Rectal smooth muscle tissue (tissue), 1 donor: ENCODE data around the gene NOTO.
"Not testable (repeated sequence)": the region's sequence is repeated elsewhere in the genome, so short reads cannot be mapped to it uniquely, and the experiment has no call there.

Experiments used
- H3K27ac ChIP-seq: one replicate; pipeline ENCODE4 v1.7.0; 2013; ENCODE audit warnings: low read depth, low read length, inconsistent platforms
- H3K27me3 ChIP-seq: one replicate; pipeline ENCODE4 v1.7.0; 2013; ENCODE audit warnings: low read length; ENCODE audit not compliant: control insufficient read depth, insufficient read depth
- H3K36me3 ChIP-seq: one replicate; pipeline ENCODE4 v1.7.0; 2013; ENCODE audit warnings: low read length; ENCODE audit not compliant: control insufficient read depth, insufficient read depth
- H3K4me1 ChIP-seq: one replicate; pipeline ENCODE4 v1.7.0; 2013; ENCODE audit warnings: low read length; ENCODE audit not compliant: control insufficient read depth, insufficient read depth
- H3K4me3 ChIP-seq: one replicate; pipeline ENCODE4 v1.7.0; 2013; ENCODE audit warnings: low read length
- H3K9ac ChIP-seq: one replicate; pipeline ENCODE4 v1.7.0; 2013; ENCODE audit warnings: low read length

Gene NOTO, protein sequence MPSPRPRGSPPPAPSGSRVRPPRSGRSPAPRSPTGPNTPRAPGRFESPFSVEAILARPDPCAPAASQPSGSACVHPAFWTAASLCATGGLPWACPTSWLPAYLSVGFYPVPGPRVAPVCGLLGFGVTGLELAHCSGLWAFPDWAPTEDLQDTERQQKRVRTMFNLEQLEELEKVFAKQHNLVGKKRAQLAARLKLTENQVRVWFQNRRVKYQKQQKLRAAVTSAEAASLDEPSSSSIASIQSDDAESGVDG

GRCh38 chr2:73202156-73203054 is at the start of gene NOTO:
Gene NOTO, plus strand, starts transcription at chr2:73202574. Its CDS starts 93 bp downstream, at chr2:73202667.
- peaks cover 14% of the 10 kb centered on the region for H3K27me3 ChIP-seq
- H3K9ac ChIP-seq = no peak within 1 kb of the TSS
- H3K4me1 ChIP-seq = no peaks in the 10 kb centered on the region
- no peaks in the 10 kb centered on the region for H3K36me3 ChIP-seq
- H3K27ac ChIP-seq = no peak within 1 kb of the TSS
- H3K4me3 ChIP-seq = no peak within 1 kb of the TSS

DNA sequence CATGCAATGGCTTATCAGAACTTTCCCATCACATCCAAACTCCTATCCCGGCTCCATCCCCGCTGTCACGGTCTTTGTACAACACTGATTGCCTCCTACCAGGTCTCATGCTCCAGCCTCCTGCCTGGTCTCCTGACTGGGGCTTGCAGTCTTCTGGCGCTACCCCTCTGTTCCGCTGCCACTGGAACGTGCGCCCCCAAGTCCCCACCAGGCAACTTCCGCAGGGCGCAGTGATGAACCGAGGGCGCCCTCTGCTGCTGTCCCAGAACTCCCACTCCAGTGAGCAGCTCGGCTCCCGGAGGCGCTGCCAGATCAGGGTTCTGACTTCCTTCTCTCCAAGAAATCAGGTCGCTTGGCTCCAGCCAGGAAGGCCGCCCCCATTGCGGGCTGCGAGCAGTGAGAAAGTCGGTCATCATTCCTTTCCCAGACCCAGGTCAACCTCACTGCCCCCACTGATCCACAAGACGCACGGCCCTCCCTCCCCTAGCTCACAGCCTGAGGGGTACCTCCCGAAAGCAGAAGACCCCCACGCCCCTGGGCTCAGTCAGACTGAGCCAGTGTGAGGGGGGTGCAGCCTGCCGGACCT is 45.7 kb upstream of the NOTO start:
- H3K9ac ChIP-seq = no peak overlapping the region
- peaks cover 3% of the 10 kb centered on the region for H3K27me3 ChIP-seq
- H3K4me1 ChIP-seq = no peaks in the 10 kb centered on the region
- no peaks in the 10 kb centered on the region for H3K36me3 ChIP-seq
- no peak overlapping the region for H3K27ac ChIP-seq
- H3K4me3 ChIP-seq = no peak overlapping the region

DNA sequence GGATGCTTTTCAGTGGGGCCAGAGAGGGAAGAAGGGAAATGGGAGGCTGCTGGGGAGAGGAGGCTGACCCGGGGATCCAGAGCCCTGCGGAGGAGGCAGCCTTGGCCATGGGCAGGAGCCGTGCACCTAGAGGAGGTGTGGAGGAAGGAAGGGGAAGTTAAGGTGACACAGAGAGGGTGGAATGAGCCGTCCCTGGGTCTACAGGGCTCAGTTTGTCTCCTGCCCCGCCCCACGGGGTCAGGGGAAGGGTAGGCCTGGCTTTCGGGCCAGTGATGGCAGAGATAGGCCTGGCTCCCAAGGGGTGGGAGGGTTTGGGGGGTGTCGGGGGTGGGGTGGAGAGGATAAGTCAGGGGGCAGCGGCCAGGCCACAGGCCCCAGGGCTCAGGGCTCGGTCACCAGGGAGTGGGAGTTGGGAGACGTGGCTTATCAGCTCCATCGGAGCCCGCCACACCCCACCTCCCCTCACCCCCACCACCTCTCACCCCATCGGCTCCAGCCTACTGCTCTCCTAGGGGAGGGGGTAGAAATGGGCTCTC is 39.5 kb upstream of the NOTO start:
- Histone ChIP-seq H3K4me1 (no peaks in the 10 kb centered on the region), H3K27me3 (no peaks in the 10 kb centered on the region), H3K27ac (no peak overlapping the region), H3K36me3 (no peaks in the 10 kb centered on the region), H3K4me3 (no peak overlapping the region), H3K9ac (no peak overlapping the region)

GRCh38 chr2:73163483-73164367 is 38.6 kb upstream of the NOTO start:
- no peaks in the 10 kb centered on the region for H3K36me3 ChIP-seq
- H3K27me3 ChIP-seq = no peaks in the 10 kb centered on the region
- H3K4me3 ChIP-seq = no peak overlapping the region
- no peaks in the 10 kb centered on the region for H3K4me1 ChIP-seq
- H3K27ac ChIP-seq = no peak overlapping the region
- H3K9ac ChIP-seq = no peak overlapping the region

DNA sequence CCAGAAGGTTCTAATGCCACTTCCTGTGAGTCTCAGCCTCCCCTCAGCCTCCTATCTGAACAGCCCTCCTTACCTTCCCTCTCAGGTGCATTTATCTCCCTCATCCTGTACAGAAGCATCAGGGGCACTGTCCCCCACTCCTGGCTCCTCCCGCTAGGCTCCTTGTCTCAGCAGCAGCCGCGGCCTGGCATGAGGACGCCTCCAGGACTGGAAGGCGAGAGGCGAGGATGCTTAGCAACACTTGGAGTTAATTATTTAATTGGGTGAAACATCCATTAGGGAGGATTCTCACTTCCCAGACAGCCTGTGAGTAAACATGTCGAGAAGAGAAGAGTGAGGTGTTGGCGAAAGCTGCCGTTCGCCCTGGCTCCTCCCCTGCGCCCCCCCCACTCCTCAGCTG is 36.4 kb upstream of the NOTO start:
- not testable (repeated sequence) for H3K36me3 ChIP-seq, H3K4me3 ChIP-seq, H3K27me3 ChIP-seq, H3K4me1 ChIP-seq, H3K9ac ChIP-seq, H3K27ac ChIP-seq

- not testable (repeated sequence) for H3K36me3 ChIP-seq, H3K9ac ChIP-seq, H3K4me3 ChIP-seq, H3K27ac ChIP-seq, H3K4me1 ChIP-seq, H3K27me3 ChIP-seq
Observed at GRCh38 chr2:73166813-73167212, 35.6 kb upstream of the NOTO start.

GRCh38 chr2:73168348-73168747 is 34.0 kb upstream of the NOTO start:
- H3K4me1 ChIP-seq, H3K36me3 ChIP-seq, H3K27me3 ChIP-seq, H3K27ac ChIP-seq, H3K4me3 ChIP-seq, H3K9ac ChIP-seq: not testable (repeated sequence)

DNA sequence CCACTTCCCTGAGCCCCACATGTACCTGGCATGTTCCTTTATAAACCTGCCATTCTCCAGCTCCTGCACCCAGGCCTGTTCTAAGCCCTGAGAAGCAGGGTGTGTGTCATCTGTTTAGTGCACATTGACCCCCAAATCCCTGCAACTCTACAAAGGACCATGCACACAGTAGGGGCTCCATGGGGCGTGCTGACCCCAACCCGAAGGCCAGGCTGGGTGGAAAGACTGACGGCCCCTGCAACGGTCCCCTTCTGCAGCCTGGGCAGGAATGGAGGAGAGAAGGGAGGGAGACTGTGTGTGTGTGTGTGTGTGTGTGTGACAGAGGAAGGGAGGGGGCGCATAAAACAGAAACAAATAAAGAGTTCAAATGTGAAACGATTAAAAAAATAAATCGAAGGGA is 32.0 kb upstream of the NOTO start:
- H3K27ac ChIP-seq, H3K36me3 ChIP-seq, H3K4me1 ChIP-seq, H3K9ac ChIP-seq, H3K4me3 ChIP-seq: not testable (repeated sequence)
- H3K27me3 ChIP-seq = peaks cover 12% of the 10 kb centered on the region

- no peaks in the 10 kb centered on the region for H3K36me3 ChIP-seq
- no peak overlapping the region for H3K4me3 ChIP-seq
- H3K9ac ChIP-seq = no peak overlapping the region
- peaks cover 18% of the 10 kb centered on the region for H3K4me1 ChIP-seq
- no peak overlapping the region for H3K27ac ChIP-seq
- peaks cover 29% of the 10 kb centered on the region for H3K27me3 ChIP-seq
Observed at GRCh38 chr2:73172963-73173362, 29.4 kb upstream of the NOTO start.

- H3K9ac ChIP-seq = no peak overlapping the region
- peaks cover 18% of the 10 kb centered on the region for H3K4me1 ChIP-seq
- no peak overlapping the region for H3K4me3 ChIP-seq
- H3K27ac ChIP-seq = no peak overlapping the region
- H3K36me3 ChIP-seq = no peaks in the 10 kb centered on the region
- H3K27me3 ChIP-seq = peaks cover 30% of the 10 kb centered on the region
Observed at GRCh38 chr2:73173781-73174180, 28.6 kb upstream of the NOTO start.

DNA sequence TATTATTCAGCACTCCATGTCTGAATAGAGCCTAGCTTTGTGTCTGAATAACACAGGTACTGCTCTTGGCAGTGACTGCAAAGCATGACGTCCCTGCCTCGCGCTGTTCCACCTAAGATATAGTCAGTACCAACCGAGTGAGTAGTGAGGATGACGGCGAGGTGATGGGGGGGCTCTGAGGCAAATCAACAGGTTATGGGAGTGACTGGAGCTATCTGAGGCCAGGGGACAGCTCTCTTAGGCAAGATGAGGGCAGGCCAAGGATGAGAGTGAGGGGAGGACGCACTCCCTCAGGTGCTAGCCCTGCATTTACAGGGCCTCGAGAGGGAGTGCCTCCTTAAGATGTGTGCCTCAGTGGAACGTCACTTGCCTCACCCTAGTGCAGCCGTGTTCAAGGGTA is 28.1 kb upstream of the NOTO start:
- Histone ChIP-seq H3K36me3 (no peaks in the 10 kb centered on the region), H3K4me3 (no peak overlapping the region), H3K4me1 (peaks cover 18% of the 10 kb centered on the region), H3K27ac (no peak overlapping the region), H3K27me3 (peaks cover 30% of the 10 kb centered on the region), H3K9ac (no peak overlapping the region)
